ENCODE results near the gene GTF2IRD1. TPM values are rescaled to one million over a fixed set of nuclear protein-coding genes. Genes with fewer than 3 reads are reported as not detected.
A peak's percentile ranks its signal among the peaks of the same experiment; 100 is the strongest.

GTF2IRD1 gene
- total and polyA plus RNA-seq, 2 of the 13 experiments (the other 11 are each of a cell fraction or from before 2014, with no cell fraction given), result 16.5 to 26.7 TPM

GRCh38 chr7:74584160-74584954, 130.7 kb downstream of the GTF2IRD1 start (continued):
- no peak for TF ChIP-seq ZNF225 (CRISPR knock-in tag; IDR thresholded peaks at IDR 0.05)
- TF ChIP-seq SKIL (CRISPR knock-in tag; IDR thresholded peaks at IDR 0.05; ENCODE audit: borderline replicate concordance), result peak; percentile 75
- TF ChIP-seq ZBTB3 (CRISPR knock-in tag; IDR thresholded peaks at IDR 0.05; ENCODE audit: borderline replicate concordance, low read depth), result peak; percentile 82; the same call in 1 of the 2 replicates
- TF ChIP-seq, protein P1, sequence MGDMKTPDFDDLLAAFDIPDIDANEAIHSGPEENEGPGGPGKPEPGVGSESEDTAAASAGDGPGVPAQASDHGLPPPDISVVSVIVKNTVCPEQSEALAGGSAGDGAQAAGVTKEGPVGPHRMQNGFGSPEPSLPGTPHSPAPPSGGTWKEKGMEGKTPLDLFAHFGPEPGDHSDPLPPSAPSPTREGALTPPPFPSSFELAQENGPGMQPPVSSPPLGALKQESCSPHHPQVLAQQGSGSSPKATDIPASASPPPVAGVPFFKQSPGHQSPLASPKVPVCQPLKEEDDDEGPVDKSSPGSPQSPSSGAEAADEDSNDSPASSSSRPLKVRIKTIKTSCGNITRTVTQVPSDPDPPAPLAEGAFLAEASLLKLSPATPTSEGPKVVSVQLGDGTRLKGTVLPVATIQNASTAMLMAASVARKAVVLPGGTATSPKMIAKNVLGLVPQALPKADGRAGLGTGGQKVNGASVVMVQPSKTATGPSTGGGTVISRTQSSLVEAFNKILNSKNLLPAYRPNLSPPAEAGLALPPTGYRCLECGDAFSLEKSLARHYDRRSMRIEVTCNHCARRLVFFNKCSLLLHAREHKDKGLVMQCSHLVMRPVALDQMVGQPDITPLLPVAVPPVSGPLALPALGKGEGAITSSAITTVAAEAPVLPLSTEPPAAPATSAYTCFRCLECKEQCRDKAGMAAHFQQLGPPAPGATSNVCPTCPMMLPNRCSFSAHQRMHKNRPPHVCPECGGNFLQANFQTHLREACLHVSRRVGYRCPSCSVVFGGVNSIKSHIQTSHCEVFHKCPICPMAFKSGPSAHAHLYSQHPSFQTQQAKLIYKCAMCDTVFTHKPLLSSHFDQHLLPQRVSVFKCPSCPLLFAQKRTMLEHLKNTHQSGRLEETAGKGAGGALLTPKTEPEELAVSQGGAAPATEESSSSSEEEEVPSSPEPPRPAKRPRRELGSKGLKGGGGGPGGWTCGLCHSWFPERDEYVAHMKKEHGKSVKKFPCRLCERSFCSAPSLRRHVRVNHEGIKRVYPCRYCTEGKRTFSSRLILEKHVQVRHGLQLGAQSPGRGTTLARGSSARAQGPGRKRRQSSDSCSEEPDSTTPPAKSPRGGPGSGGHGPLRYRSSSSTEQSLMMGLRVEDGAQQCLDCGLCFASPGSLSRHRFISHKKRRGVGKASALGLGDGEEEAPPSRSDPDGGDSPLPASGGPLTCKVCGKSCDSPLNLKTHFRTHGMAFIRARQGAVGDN (CRISPR knock-in tag; IDR thresholded peaks at IDR 0.05), result peak; percentile 36; the same call in 1 of the 2 replicates
- TF ChIP-seq CREM (IDR thresholded peaks at IDR 0.05), result peak; percentile 54; the same call in 1 of the 2 replicates
- TF ChIP-seq CREM (CRISPR knock-in tag; IDR thresholded peaks at IDR 0.05), result no peak
- TF ChIP-seq ZNF224 (CRISPR knock-in tag; IDR thresholded peaks at IDR 0.05), result 0 out of 2 replicates have a peak, but pooled peaks have one; percentile 13
- TF ChIP-seq ZMYM3 (CRISPR knock-in tag; IDR thresholded peaks at IDR 0.05), result peak; percentile 20; the same call in 1 of the 2 replicates
- 0 out of 2 replicates have a peak, but pooled peaks have one; percentile 16 for TF ChIP-seq ZNF629 (CRISPR knock-in tag; conservative IDR thresholded peaks at IDR 0.05)
- TF ChIP-seq FOXP4 (CRISPR knock-in tag; IDR thresholded peaks at IDR 0.05), result peak; percentile 67
- TF ChIP-seq HNRNPL (IDR thresholded peaks at IDR 0.05; ENCODE audit: low read depth, low read length), result no peak
- TF ChIP-seq SOX13 (IDR thresholded peaks at IDR 0.05), result peak; percentile 33; the same call in 1 of the 2 replicates
- TF ChIP-seq SOX13 (CRISPR knock-in tag; conservative IDR thresholded peaks at IDR 0.05 in 1 of 2, IDR thresholded peaks at IDR 0.05 in 1 of 2), result peak in 1 of 2 experiments; percentile 87; a peak in 2 of 4 replicates
- TF ChIP-seq RAD21 (CRISPR knock-in tag; IDR thresholded peaks at IDR 0.05), result peak; percentile 44; the same call in 1 of the 2 replicates
- TF ChIP-seq TCF7 (IDR thresholded peaks at IDR 0.05; ENCODE audit: low read depth), result peak; percentile 38; the same call in 1 of the 2 replicates
- TF ChIP-seq NR3C1 (CRISPR knock-in tag; IDR thresholded peaks at IDR 0.05), result no peak
- TF ChIP-seq MXI1 (IDR thresholded peaks at IDR 0.05; ENCODE audit: borderline replicate concordance, low read depth, low read length), result no peak
- no peak for TF ChIP-seq KAT7 (CRISPR knock-in tag; IDR thresholded peaks at IDR 0.05; ENCODE audit: borderline replicate concordance)
- TF ChIP-seq, protein P2, sequence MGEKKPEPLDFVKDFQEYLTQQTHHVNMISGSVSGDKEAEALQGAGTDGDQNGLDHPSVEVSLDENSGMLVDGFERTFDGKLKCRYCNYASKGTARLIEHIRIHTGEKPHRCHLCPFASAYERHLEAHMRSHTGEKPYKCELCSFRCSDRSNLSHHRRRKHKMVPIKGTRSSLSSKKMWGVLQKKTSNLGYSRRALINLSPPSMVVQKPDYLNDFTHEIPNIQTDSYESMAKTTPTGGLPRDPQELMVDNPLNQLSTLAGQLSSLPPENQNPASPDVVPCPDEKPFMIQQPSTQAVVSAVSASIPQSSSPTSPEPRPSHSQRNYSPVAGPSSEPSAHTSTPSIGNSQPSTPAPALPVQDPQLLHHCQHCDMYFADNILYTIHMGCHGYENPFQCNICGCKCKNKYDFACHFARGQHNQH (CRISPR knock-in tag; IDR thresholded peaks at IDR 0.05), result peak; percentile 29; the same call in 1 of the 2 replicates
